K562 (cell line): ENCODE measurements around the gene EXT2.

ENCODE experiments used
- CREB3 ChIP-seq: fragments of 450-650 bp; conservative IDR thresholded peaks from 2 replicates; pipeline ENCODE4 v1.6.1; 2016; ENCODE audit warnings: missing genetic modification characterization, low read depth, mild to moderate bottlenecking, missing compliant biosample characterization, moderate library complexity
- CTCF ChIP-seq, 3 experiments: IDR thresholded peaks in 2 of 3; conservative IDR thresholded peaks in 1 of 3; 2 replicates each; pipeline ENCODE4 v1.5.1; 2011 to 2012; ENCODE audit warnings: low read length in 3 of 3, mild to moderate bottlenecking in 3 of 3, control low read depth in 2 of 3, improper control_type of control experiment in 1 of 3, inconsistent platforms in 1 of 3, low read depth in 1 of 3, mixed read lengths in 1 of 3, moderate library complexity in 1 of 3; ENCODE audit not compliant: insufficient read depth in 2 of 3
- E2F8 ChIP-seq: fragments of 450-650 bp; IDR thresholded peaks from 2 replicates; pipeline ENCODE4 v1.7.1; 2018; ENCODE audit warnings: mild to moderate bottlenecking, low read depth; ENCODE audit not compliant: partially characterized antibody
- TCFL5 ChIP-seq: fragments of 250-450 bp; sonication (Bioruptor Pico); conservative IDR thresholded peaks from 2 replicates; pipeline ENCODE4 v1.6.1; 2021; ENCODE audit warnings: mild to moderate bottlenecking, moderate library complexity, matching md5 sums

- no peak for TF ChIP-seq CTCF (IDR thresholded peaks at IDR 0.05 in 2 of 3, conservative IDR thresholded peaks at IDR 0.05 in 1 of 3; ENCODE audit: insufficient read depth in 2 of 3, low read depth in 1 of 3, low read length in 3 of 3)
- no peak for TF ChIP-seq E2F8
- TF ChIP-seq TCFL5 (CRISPR knock-in tag): no peak
- no peak for TF ChIP-seq CREB3 (tag)
These were observed 12.8 kb upstream of the EXT2 start for GRCh38 chr11:44082645-44083044.
